ENCODE data around the gene TRMO. TPM values are rescaled to one million over a fixed set of nuclear protein-coding genes. Genes with fewer than 3 reads are reported as not detected.

TRMO gene
- total and polyA plus RNA-seq, 2 experiments from 2014 or later = 5.0 to 6.4 TPM

DNA sequence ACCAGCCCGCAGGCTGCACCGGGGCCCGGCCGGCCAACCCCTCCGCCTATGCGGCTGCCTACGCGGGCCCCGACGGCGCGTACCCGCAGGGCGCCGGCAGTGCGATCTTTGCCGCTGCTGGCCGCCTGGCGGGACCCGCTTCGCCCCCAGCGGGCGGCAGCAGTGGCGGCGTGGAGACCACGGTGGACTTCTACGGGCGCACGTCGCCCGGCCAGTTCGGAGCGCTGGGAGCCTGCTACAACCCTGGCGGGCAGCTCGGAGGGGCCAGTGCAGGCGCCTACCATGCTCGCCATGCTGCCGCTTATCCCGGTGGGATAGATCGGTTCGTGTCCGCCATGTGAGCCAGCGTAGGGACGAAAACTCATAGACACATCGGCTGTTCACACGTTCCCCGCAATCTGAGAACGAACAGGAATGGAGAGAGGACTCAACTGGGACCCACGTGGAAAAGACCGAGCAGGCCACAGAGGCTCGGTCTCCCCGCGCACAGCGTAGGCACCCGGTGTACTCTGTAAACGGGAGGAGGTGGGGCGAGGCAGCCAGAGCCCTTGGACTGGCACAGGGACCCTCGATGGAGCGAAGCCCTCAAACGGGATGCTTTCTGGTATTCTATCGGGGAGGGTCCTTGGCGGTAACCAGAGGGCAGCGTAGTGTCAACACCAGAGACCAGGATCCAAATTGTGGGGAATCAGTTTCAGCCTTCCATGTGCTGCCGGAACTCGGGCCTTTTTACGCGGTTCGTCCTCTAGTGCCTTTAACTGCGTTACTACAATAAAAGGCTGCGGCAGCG is 67.4 kb downstream of the TRMO start:
- Mint-ChIP-seq H3K9me3 (no peaks in the 10 kb centered on the region; the same call in 2 of the 3 replicates), H3K27ac (no peak overlapping the region), H3K36me3 (ENCODE audit: low read depth) (no peaks in the 10 kb centered on the region), H3K4me1 (peaks cover 21% of the 10 kb centered on the region), H3K4me3 (peak overlapping the region; percentile 41; the same call in 2 of the 3 replicates), H3K27me3 (ENCODE audit: insufficient read depth, low read depth, poor library complexity) (peaks cover 91% of the 10 kb centered on the region)
- ATAC-seq = no peak; the same call in 2 of the 3 replicates
- DNase-seq (ENCODE audit: low spot score) = peak; percentile 47
- TF ChIP-seq EZH2 (IDR thresholded peaks at IDR 0.05; ENCODE audit: low read depth, unreplicated experiment) (peak; percentile 92), EZH2phosphoT487 (IDR thresholded peaks at IDR 0.05; ENCODE audit: unreplicated experiment) (peak; percentile 88)
- TF ChIP-seq, protein P1, sequence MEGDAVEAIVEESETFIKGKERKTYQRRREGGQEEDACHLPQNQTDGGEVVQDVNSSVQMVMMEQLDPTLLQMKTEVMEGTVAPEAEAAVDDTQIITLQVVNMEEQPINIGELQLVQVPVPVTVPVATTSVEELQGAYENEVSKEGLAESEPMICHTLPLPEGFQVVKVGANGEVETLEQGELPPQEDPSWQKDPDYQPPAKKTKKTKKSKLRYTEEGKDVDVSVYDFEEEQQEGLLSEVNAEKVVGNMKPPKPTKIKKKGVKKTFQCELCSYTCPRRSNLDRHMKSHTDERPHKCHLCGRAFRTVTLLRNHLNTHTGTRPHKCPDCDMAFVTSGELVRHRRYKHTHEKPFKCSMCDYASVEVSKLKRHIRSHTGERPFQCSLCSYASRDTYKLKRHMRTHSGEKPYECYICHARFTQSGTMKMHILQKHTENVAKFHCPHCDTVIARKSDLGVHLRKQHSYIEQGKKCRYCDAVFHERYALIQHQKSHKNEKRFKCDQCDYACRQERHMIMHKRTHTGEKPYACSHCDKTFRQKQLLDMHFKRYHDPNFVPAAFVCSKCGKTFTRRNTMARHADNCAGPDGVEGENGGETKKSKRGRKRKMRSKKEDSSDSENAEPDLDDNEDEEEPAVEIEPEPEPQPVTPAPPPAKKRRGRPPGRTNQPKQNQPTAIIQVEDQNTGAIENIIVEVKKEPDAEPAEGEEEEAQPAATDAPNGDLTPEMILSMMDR (conservative IDR thresholded peaks at IDR 0.05; ENCODE audit: low read depth in 2 of 2) = no peak
- TF ChIP-seq, protein P2, sequence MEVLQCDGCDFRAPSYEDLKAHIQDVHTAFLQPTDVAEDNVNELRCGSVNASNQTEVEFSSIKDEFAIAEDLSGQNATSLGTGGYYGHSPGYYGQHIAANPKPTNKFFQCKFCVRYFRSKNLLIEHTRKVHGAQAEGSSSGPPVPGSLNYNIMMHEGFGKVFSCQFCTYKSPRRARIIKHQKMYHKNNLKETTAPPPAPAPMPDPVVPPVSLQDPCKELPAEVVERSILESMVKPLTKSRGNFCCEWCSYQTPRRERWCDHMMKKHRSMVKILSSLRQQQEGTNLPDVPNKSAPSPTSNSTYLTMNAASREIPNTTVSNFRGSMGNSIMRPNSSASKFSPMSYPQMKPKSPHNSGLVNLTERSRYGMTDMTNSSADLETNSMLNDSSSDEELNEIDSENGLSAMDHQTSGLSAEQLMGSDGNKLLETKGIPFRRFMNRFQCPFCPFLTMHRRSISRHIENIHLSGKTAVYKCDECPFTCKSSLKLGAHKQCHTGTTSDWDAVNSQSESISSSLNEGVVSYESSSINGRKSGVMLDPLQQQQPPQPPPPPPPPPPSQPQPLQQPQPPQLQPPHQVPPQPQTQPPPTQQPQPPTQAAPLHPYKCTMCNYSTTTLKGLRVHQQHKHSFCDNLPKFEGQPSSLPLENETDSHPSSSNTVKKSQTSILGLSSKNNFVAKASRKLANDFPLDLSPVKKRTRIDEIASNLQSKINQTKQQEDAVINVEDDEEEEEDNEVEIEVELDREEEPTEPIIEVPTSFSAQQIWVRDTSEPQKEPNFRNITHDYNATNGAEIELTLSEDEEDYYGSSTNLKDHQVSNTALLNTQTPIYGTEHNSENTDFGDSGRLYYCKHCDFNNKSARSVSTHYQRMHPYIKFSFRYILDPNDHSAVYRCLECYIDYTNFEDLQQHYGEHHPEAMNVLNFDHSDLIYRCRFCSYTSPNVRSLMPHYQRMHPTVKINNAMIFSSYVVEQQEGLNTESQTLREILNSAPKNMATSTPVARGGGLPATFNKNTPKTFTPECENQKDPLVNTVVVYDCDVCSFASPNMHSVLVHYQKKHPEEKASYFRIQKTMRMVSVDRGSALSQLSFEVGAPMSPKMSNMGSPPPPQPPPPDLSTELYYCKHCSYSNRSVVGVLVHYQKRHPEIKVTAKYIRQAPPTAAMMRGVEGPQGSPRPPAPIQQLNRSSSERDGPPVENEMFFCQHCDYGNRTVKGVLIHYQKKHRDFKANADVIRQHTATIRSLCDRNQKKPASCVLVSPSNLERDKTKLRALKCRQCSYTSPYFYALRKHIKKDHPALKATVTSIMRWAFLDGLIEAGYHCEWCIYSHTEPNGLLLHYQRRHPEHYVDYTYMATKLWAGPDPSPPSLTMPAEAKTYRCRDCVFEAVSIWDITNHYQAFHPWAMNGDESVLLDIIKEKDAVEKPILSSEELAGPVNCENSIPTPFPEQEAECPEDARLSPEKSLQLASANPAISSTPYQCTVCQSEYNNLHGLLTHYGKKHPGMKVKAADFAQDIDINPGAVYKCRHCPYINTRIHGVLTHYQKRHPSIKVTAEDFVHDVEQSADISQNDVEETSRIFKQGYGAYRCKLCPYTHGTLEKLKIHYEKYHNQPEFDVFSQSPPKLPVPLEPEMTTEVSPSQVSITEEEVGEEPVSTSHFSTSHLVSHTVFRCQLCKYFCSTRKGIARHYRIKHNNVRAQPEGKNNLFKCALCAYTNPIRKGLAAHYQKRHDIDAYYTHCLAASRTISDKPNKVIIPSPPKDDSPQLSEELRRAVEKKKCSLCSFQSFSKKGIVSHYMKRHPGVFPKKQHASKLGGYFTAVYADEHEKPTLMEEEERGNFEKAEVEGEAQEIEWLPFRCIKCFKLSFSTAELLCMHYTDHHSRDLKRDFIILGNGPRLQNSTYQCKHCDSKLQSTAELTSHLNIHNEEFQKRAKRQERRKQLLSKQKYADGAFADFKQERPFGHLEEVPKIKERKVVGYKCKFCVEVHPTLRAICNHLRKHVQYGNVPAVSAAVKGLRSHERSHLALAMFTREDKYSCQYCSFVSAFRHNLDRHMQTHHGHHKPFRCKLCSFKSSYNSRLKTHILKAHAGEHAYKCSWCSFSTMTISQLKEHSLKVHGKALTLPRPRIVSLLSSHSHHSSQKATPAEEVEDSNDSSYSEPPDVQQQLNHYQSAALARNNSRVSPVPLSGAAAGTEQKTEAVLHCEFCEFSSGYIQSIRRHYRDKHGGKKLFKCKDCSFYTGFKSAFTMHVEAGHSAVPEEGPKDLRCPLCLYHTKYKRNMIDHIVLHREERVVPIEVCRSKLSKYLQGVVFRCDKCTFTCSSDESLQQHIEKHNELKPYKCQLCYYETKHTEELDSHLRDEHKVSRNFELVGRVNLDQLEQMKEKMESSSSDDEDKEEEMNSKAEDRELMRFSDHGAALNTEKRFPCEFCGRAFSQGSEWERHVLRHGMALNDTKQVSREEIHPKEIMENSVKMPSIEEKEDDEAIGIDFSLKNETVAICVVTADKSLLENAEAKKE (CRISPR knock-in tag; IDR thresholded peaks at IDR 0.05) = no peak
- H3K4me1 ChIP-seq (ENCODE audit: insufficient read depth) = peaks cover 36% of the 10 kb centered on the region
- H2AFZ ChIP-seq = peak overlapping the region; percentile 84
- no peaks in the 10 kb centered on the region for H3K9me2 ChIP-seq (ENCODE audit: insufficient read depth)
- H3K27ac ChIP-seq (ENCODE audit: low read depth) = no peak overlapping the region
- H3K4me3 ChIP-seq = peak overlapping the region; percentile 62
- H3F3A ChIP-seq (replicated peaks; ENCODE audit: low read depth) = peaks cover 28% of the 10 kb centered on the region
- peaks cover 38% of the 10 kb centered on the region for H4K20me1 ChIP-seq (replicated peaks; ENCODE audit: insufficient read depth)
- peaks cover 100% of the 10 kb centered on the region for H3K27me3 ChIP-seq (ENCODE audit: insufficient read depth)
- peak overlapping the region; percentile 74 for H3K4me2 ChIP-seq
- H3K36me3 ChIP-seq (ENCODE audit: insufficient read depth) = no peaks in the 10 kb centered on the region; the same call in 1 of the 2 replicates
- H3K79me2 ChIP-seq (replicated peaks; ENCODE audit: insufficient read depth) = no peaks in the 10 kb centered on the region

Small RNAs within 50 kb of the gene (small RNA-seq; reads per million reads assigned to genes)
- not detected for gene RF00019 (ENCODE audit: low replicate concordance)

Other genes starting within 250 kb of the TRMO start
- 1.9 TPM in 1 of 2 replicates, not detected in the other for gene XPA, start 225.2 kb downstream of the TRMO start, total RNA-seq (2014; rRNA removed; shearing (Covaris generic))
- gene XPA, start 225.2 kb downstream of the TRMO start, polyA plus RNA-seq (2016; fragmentation: Nextera tagmentation; extraction: Ambion mirVana) = 5.8 and 9.1 TPM in 2 replicates
- 0.35 and 0.45 TPM in 2 replicates for gene FOXE1, start 69.3 kb downstream of the TRMO start, total RNA-seq (2014; rRNA removed; shearing (Covaris generic))
- gene FOXE1, start 69.3 kb downstream of the TRMO start, polyA plus RNA-seq (2016; fragmentation: Nextera tagmentation; extraction: Ambion mirVana) = 0.12 TPM in 1 of 2 replicates, not detected in the other
- not detected in 2 replicates for gene HEMGN, start 15.7 kb upstream of the TRMO start, total RNA-seq (2014; rRNA removed; shearing (Covaris generic))
- gene HEMGN, start 15.7 kb upstream of the TRMO start, polyA plus RNA-seq (2016; fragmentation: Nextera tagmentation; extraction: Ambion mirVana) = not detected in 2 replicates
- gene ANP32B, start 60.8 kb upstream of the TRMO start, total RNA-seq (2014; rRNA removed; shearing (Covaris generic)) = 13.1 and 21.0 TPM in 2 replicates
- 114 and 117 TPM in 2 replicates for gene ANP32B, start 60.8 kb upstream of the TRMO start, polyA plus RNA-seq (2016; fragmentation: Nextera tagmentation; extraction: Ambion mirVana)
- gene NANS, start 134.2 kb upstream of the TRMO start, total RNA-seq (2014; rRNA removed; shearing (Covaris generic)) = 67.3 and 68.6 TPM in 2 replicates
- gene NANS, start 134.2 kb upstream of the TRMO start, polyA plus RNA-seq (2016; fragmentation: Nextera tagmentation; extraction: Ambion mirVana) = 72.8 and 77.4 TPM in 2 replicates
- gene TRIM14, start 196.7 kb upstream of the TRMO start, total RNA-seq (2014; rRNA removed; shearing (Covaris generic)) = 17.4 and 25.3 TPM in 2 replicates
- 14.9 and 17.2 TPM in 2 replicates for gene TRIM14, start 196.7 kb upstream of the TRMO start, polyA plus RNA-seq (2016; fragmentation: Nextera tagmentation; extraction: Ambion mirVana)

All from GM23338 (cell line).